GM21381 (cell line): ENCODE data around the gene APOBEC2.

Source experiments
- ATAC-seq: cut with Tn5 transposase; IDR thresholded peaks from one replicate; pipeline ENCODE4 v1.9.1; 2021; ENCODE audit warnings: mild to moderate bottlenecking, moderate library complexity; ENCODE audit not compliant: unreplicated experiment

Gene APOBEC2

DNA sequence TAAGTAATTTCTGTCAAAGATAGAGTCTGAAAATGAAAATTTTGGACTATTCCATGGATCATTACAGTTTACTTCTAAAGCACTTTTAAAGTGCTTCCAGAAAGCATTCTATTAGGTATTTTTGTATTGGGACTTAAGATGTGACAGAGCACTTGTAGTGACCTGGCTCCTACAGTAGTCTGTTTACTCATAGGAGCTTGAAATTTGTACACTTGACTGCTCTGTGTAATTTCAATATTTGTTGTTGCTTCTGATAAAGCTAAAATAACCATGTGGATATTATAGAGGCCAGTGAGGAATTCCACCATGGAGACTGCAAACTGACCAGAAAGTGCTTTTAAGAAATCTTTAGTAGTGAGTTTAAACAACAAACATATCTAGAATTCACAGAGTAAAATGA, 30.1 kb downstream of the APOBEC2 start:
- ATAC-seq, result no peak

DNA sequence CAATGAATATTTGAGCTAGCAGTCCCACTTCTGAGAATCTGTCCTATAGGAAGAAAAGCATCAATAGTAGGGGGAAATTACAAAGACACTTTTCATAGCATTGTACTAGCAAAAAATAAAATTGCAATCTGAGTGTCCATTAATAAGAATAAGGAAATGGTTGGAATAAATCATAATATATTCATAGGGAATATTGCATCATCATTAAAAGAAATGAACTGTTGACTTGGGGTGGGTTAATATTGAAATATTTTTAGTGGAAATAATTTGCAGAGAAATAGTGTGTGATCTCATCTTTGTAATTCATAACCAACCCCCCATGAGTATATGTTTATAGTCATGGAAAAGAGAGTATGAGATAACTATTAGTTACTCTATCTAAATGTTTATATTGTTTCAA, 32.2 kb downstream of the APOBEC2 start:
- ATAC-seq, result no peak

DNA sequence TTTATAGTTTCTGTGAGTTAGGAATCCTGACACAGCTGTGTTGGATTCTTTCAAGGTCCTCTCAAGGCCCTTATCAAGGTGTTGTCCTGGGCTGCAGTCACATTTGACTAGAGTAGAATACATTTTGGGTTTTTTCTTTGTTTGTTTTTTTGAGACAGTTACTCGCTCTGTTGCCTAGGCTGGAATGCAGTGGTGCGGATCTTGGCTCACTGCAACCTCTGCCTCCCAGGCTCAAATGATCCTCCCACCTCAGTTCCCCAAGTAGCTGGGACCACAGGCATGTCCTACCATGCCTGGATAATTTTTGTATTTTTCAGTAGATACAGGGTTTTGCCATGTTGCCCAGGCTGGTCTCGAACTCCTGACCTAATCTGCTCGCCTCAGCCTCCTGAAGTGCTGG, 35.4 kb downstream of the APOBEC2 start:
- no peak for ATAC-seq

DNA sequence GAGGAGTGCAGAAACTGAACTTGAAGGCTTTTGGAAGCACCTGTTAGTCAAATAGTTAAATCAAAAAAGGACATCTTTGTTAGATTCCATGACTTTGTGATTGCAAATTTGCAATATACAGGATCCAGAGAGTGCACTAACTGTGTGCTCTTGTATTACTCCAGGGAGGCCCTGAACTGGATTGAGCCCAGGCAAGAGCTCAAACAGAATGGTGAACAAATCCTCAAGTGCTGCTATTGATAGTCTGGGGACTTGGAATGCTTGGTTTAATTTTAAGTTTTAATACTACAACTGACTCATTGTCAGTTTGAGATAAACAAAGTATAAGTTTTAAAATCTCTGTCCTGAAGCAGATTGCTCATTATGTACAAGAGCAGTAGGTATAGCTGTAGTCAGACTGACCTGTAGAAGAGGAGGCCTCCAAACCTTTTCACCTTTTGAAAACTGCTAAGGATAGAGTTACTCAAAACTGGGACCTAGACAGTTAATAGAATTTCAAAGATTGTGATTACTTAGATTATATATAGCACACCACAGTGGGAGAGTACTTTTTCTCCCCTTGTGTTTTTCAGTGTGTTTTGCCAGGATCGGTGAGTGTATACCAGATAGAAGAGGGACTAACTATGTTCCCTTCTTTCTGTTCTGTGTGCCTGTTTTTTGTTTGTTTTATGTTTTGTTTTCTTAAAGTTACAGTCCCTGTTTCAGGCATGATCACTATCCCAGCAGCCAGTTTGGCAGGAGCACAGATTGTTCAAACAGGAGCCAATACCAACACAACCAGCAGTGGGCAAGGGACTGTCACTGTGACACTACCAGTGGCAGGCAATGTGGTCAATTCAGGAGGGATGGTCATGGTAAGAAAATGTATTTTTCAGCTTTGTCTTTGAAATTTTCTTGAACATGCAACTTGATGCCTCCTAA, 38.1 kb downstream of the APOBEC2 start:
- no peak for ATAC-seq

DNA sequence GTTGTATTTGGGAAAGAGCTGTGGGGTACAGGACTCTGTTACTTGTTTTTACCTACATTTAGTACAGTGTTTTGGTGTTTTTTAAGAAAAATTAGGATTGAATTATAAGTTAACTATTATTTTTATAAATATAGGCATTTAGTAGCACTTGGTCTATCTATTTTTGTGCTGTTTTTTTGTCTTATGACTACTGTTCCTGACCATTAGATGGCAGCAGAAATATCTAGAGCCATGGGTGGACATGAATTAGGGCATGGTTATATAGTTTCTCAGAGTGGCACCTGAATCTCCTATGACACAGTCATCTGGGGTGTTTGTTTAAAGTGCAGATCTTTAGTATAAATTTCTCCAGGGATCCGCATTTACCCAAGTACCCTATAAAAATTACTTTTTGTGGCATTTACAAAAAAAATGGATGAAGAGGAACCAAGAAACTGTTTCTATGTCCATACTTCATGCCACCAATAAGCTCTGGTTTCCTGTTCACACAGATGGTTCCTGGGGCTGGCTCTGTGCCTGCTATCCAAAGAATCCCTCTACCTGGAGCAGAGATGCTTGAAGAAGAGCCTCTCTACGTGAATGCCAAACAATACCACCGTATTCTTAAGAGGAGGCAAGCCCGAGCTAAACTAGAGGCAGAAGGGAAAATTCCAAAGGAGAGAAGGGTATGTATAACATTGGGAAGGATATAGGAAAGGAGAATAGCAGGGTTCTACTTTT, 39.6 kb downstream of the APOBEC2 start:
- no peak for ATAC-seq

DNA sequence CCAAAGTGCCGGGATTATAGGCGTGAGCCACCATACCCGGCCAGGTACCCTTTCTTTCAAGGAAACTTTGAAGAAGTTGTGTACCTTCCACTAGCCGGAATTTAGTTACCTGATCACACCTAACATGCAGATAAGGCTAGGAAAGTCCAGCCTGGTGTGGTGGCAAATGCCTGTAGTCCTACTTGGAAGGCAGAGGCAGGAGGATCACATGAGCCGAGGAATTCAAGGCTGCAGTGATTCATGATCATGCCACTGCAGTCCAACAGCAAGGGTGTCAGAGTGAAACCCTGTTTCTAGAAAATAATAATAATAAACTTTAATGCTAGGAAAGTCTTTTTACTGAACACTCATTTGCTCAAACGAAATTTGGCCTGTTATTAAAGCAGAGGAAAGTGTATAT, 40.7 kb downstream of the APOBEC2 start:
- ATAC-seq, result no peak

DNA sequence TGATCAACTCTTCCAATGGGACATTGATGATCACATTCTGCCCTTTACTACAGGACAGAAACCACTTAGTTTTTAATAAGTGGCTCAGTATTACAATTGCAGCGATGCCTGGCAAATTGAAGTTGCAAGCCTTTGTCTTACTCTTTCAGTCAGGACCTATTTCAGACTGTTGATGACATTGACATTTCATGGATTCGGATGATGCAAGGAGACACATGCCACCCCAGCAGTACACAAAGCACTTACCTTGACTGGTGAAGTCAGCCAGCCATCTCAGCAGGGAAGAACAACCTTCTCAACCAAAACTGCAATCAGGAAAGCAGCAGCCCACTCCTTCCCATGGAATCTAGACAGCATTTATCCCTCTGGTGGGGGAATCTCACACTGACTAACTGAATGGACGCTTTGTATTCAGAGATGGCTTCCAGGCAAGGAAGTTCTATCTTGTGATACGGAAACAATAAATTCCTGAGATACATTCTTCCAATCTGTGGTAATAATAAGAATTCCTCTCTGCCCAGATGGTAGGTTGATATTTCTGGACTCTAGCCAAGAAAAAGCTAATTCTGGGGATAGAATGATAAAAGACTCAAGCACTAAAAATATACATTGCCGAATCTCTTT, 44.6 kb downstream of the APOBEC2 start:
- no peak for ATAC-seq

DNA sequence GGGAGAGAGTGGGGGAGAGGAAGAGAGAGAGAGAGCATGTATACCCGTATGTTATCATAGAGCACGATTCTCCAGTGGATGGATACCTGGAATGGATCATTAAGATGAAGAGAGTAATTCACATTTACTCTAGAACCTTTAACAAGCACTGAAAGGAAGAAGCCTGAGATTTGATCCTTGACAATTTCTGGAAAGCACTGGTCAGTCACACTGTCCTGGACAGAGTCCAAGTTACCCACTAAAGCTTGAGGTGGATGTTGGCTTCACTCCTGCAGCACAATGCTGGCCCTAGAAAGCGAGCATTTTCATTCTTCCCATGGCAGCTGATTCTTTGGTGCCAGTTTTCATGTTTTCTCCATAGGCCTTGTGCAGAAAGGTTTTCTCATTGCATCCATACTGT, 45.4 kb downstream of the APOBEC2 start:
- no peak for ATAC-seq

DNA sequence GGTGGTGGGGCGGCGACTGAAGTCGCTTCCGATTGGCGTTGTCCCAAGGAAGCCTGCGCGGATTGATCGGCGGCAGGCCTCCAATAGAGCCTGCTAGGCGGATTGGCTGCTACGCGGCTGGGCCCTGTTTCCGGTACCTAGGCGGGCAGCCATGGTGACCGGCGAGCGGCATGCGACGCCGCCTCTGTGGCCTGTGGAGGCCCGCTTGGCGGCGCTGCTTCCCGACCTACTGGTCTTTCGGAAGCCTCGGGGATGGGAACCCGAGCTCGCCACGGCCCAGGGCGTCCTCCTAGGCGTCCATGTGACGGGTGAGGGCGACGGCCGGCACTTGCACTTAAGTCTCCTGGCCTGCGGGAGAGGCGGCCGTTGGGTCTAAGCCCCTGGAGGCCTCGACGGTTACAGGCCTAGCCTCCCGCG, 47.9 kb downstream of the APOBEC2 start:
- ATAC-seq, result no peak

DNA sequence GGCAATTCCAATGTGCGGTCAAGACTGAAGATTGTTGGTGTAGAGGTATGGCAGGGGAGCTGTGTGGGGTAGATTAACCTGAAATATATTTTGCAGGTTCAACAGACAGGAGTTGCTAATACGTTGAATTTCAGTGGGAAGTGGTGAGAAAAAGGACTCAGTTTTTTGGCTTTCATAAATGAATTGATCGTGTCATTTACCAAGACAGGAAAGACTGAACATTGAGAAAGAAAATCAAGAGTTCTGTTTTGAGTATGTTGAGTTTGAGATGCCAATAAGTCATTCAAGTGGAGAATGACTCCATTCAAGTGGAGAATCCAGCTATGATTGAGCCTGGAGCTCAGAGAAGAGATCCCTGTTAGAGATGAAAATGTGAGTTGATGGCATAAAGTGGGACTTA, 50.8 kb downstream of the APOBEC2 start:
- ATAC-seq, result no peak

DNA sequence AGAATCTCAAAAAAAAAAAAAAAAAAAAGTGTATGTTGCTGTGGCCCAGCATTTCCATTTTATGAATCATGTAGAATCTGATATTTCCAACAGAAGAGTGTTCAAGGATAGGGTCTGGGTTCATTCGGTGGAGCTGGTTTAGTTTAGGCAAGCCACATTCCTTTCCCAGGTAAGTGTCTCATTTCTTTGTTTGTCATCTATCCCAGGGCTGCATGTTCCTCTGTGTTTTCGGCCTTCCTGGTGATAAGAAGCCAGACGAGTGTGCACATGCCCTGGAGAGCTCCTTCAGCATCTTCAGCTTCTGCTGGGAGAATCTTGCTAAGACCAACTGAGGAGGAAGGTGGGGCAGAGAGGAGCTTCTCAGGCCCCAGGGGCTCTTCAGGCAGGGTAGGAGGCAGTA, 58.0 kb downstream of the APOBEC2 start:
- ATAC-seq, result no peak
